Measurements from ENCODE around the gene HFM1. TPM values are rescaled to one million over a fixed set of nuclear protein-coding genes. Genes with fewer than 3 reads are reported as not detected.

HFM1 gene
- total RNA-seq, 1 donor from 2014 or later, result 7.1 TPM

DNA sequence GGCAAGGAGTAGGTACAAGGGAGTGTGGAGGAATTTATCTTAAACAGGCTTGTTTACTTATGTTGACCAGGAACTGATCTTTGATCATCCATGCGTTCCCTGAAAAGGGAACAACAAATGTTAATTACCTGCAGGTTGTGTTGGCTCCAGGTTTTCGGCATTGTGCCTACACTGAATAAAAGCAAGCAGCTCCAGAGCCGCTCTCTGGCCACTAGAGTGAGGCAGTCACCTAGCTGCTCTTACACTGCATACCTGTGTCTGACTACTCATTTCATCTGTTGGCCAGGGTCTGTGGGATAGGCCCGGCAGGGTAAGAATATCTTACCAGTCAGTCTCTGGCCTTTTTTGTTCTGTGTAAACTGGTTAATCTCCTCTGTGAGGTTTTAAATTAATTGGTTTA is 183.6 kb downstream of the HFM1 start:
- Mint-ChIP-seq H3K27ac (no peak overlapping the region), H3K36me3 (peaks cover 4% of the 10 kb centered on the region), H3K27me3 (no peaks in the 10 kb centered on the region), H3K4me1 (ENCODE audit: unreplicated experiment) (peaks cover 2% of the 10 kb centered on the region), H3K9me3 (peaks cover 10% of the 10 kb centered on the region), H3K4me3 (no peak overlapping the region)
- TF ChIP-seq, protein P1, sequence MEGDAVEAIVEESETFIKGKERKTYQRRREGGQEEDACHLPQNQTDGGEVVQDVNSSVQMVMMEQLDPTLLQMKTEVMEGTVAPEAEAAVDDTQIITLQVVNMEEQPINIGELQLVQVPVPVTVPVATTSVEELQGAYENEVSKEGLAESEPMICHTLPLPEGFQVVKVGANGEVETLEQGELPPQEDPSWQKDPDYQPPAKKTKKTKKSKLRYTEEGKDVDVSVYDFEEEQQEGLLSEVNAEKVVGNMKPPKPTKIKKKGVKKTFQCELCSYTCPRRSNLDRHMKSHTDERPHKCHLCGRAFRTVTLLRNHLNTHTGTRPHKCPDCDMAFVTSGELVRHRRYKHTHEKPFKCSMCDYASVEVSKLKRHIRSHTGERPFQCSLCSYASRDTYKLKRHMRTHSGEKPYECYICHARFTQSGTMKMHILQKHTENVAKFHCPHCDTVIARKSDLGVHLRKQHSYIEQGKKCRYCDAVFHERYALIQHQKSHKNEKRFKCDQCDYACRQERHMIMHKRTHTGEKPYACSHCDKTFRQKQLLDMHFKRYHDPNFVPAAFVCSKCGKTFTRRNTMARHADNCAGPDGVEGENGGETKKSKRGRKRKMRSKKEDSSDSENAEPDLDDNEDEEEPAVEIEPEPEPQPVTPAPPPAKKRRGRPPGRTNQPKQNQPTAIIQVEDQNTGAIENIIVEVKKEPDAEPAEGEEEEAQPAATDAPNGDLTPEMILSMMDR (conservative IDR thresholded peaks at IDR 0.05), result no peak
- DNase-seq (ENCODE audit: extremely low spot score, unreplicated experiment), result no peak

DNA sequence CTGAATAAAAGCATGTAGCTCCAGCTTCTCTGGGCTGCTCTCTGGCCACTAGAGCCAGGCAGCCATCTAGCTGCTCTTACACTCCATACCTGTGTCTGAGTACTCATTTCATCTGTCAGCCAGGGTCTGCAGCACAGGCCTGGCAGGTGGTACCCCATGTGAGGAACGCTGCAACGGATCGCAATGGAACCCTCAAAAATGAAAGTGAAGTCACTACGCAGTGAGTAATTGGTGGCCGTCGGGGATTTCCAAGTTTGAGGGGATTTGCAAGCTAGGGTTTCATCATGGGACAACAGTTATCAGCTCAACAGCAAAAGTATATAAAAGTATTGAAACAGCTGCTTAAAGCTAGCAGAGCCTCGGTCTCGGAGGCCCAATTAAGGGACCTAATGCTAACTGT is 186.7 kb downstream of the HFM1 start:
- DNase-seq (ENCODE audit: extremely low spot score, unreplicated experiment), result no peak
- Mint-ChIP-seq H3K27me3 (no peaks in the 10 kb centered on the region), H3K27ac (no peak overlapping the region), H3K9me3 (peaks cover 8% of the 10 kb centered on the region), H3K4me3 (no peak overlapping the region), H3K4me1 (ENCODE audit: unreplicated experiment) (no peaks in the 10 kb centered on the region), H3K36me3 (peaks cover 4% of the 10 kb centered on the region)
- TF ChIP-seq, protein P1 (conservative IDR thresholded peaks at IDR 0.05), result no peak

Other genes starting within 250 kb of the HFM1 start
- 11.6 and 29.7 TPM in 2 replicates for gene CDC7, start 96.0 kb upstream of the HFM1 start, total RNA-seq (ENCODE audit: low replicate concordance)